DLD1 (cell line): Measurements from ENCODE around the gene SLC13A2.

ENCODE experiments used
- in situ Hi-C: cut with HindIII; loops from 2 replicates; pipeline ENCODE4 v1.10.0; 2017; ENCODE audit warnings: low sequenced_read_pairs

The SLC13A2 gene

DNA sequence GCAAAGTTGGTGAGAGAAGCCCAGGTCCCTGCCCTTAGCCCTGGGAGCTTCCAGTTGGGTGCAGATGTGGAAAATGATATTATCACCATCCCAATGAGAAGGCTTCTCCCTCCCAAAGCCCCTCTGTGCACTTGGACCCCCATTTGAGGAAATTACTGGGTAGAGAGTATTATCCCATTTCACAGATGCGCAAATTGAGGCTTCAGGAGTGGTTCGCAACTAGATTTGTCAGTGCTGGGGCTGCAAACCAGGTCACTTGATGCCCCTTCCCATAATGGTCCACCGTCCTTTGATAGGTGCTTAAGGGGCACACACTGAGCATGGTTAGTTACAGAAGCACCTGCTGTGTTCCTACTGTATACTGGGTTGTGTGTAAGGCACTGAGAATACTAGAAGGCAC is 18.4 kb downstream of the SLC13A2 start:
- in situ Hi-C loops = no loop called here

DNA sequence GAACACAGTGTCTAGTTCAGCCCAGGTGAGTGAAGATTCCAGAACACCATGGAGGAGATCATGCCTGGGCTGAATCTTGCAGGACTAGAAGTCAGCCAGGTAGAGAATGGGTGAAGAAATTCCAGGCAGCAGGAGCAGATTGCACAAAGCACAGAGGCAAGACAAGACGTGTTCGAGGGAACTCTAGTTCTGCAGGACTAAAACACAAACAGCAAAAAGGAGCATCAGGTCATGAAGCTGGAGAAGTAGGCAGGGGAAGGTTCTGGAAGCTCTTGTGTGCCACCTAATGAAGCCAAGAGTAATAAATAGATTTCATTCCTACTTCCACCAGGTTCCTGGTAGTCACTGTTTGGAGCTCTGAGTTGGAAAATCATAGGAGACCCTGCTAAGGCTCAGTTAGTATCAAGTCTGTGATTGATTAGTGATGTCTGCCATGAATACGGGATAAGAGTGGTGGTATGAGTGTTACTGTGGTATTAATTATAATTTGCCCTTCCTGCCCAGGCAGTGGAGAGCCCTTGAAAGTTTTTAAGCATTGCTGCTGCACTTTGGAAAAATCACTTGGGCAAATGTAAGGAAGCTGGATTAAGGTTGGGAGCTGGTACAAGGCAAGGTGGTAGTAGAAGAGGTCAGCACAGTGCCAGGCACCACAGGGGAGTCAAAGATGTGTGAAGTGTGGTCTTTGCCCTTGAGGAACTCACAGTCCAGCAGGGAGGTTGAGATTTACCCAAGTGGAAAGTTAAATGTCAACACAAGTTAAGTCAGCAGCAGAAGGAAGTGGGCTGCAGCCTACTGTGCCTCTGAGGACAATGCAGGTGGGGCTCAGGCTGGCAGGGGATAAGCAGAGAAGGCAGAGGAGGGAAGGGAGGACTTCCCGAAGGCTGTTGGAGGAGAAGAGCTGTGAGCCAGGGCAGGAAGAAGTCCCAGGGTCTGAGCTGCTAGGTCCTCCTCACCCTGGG is 19.2 kb downstream of the SLC13A2 start:
- in situ Hi-C loops = no loop called here

DNA sequence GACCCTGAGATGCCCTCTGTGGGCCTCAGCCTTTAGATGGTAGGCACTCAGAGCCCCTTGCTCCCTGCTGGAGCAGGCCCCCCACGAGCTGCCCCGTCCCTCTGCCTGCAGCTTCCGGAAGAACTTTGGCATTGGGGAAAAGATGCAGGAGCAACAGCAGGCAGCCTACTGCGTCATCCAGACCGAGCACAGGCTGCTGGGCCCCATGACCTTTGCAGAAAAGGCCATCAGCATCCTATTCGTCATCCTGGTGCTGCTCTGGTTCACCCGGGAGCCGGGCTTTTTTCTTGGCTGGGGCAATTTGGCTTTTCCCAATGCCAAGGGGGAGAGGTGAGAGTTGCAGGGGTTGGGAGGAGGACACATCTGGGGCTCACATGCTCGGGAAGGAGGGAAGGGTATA is 20.0 kb downstream of the SLC13A2 start:
- in situ Hi-C loops = no loop called here

DNA sequence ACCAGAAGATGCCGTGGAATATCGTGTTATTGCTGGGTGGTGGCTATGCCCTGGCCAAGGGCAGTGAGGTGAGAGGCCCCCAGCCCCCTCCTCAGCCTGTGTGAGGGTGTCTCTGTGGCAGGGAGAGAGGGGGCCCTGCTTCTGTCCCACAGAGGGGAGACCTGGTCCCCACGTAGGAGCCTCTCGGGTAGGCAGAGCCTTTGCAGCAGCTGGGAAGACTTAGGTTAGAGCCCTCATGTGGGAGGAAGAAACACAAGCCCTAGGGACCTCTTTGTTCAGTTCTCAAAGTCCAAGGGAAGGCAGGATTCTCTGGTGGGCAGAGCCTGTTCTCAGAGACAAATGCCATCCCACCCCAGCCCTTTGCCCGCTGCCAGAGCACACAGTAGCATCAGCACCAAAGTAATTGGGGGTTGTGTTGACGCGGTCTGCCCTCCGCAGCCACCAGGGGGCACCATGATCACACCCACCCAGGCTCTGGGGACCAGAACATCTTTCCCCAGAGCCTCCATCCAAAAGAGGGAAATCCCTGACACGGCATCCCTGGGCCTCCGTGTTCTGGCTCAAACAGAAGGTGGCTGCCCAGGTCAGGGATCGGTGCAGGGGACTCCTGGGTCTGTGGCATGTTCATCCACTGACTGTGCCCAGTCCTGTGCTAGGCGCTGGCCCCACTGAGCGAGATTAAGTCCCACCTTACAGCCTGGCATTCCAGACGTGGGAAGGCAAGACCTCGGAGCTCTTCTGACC is 21.2 kb downstream of the SLC13A2 start:
- in situ Hi-C loops = loop anchor here (5.0 kb wide), 1 partner anchor 53 kb away; no protein-coding TSS in a partner anchor

DNA sequence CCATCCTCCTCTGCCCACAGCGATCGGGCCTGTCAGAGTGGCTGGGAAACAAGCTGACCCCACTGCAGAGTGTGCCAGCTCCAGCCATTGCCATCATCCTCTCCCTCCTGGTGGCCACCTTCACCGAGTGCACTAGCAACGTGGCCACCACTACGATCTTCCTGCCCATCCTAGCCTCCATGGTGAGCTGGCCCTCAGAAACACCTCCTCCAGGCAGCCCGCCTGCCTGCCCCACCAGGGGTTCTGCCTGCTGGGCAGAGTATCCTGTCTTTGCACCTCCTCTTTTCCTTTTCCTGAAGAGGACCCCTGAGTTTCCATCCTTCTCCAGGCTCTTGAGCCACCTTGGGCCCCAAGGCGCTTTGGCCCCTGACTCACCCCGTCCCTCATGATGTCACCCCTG is 22.2 kb downstream of the SLC13A2 start:
- in situ Hi-C loops = loop anchor here (5.0 kb wide), 1 partner anchor 52 kb away; no protein-coding TSS in a partner anchor

DNA sequence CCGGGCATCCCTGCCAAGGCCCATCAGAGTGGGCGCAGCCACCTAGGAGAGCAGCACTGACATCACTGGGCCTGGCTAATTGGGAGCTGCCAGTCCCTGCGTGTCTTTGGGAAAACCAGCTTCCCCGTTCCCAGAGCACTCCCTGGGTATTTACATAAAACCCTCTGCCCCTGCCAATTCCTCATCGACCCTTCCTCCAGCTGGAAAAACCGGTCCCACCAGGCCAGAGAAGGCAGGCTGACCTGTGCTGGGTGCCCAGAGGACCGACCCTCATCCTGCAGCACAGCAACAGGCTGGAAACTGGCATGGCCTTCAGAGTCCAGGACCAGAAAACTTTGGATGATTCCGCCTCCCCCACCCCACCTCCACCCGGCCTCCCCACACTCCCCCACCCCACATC is 24.5 kb downstream of the SLC13A2 start:
- in situ Hi-C loops = loop anchor here (5.0 kb wide), 1 partner anchor 49 kb away; no protein-coding TSS in a partner anchor

DNA sequence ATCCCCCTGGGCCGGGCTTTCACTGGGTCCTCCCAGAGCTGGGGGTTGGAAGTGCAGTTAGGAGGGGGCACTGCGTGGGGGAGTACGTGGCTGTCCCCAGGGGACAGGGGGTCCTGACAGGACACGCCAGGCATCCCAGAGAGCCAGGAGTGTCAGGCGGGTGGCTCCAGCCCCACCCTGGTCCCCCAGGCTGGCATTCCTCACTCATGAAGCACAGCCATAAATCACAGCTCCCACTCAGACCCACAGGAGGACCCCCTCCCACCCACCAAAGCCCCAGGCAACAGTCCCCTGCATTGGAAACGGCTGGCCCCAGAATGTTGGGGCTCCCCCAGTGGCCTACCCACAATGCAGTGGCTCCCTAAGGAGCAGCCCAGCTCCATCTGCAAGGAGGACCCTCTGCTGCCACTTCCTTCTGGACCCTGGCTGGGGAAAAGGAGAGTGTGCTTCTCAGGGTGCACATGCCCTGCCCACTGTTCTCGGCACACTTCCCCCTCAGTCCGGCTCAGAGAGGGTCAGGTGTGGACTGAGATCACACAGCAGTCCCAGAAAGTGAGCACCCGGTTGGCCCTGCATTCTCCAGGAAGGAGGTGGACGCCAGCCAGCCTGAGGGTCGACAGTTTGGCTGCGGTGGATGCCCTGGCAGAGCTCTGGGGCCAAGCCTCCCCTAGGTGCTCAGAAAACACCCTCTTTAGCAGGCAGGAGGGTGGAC is 25.4 kb downstream of the SLC13A2 start:
- in situ Hi-C loops = loop anchor here (5.0 kb wide), 1 partner anchor 48 kb away; no protein-coding TSS in a partner anchor

DNA sequence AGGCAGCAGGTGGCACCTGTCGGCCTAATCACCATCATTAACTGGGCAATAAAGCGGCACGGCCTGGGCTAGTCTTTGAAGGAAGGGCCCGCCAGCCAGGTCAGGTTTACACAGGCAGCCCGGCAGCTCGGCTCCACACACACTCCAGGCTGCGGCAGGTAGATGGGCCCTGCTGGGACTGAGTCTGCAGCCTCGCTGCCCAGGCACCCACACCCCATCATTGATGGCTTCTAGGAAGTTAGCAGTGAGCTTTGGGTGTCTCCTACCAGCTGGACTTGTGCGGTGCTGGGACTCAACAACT is 25.9 kb downstream of the SLC13A2 start:
- in situ Hi-C loops = loop anchor here (5.0 kb wide), 1 partner anchor 48 kb away; no protein-coding TSS in a partner anchor

DNA sequence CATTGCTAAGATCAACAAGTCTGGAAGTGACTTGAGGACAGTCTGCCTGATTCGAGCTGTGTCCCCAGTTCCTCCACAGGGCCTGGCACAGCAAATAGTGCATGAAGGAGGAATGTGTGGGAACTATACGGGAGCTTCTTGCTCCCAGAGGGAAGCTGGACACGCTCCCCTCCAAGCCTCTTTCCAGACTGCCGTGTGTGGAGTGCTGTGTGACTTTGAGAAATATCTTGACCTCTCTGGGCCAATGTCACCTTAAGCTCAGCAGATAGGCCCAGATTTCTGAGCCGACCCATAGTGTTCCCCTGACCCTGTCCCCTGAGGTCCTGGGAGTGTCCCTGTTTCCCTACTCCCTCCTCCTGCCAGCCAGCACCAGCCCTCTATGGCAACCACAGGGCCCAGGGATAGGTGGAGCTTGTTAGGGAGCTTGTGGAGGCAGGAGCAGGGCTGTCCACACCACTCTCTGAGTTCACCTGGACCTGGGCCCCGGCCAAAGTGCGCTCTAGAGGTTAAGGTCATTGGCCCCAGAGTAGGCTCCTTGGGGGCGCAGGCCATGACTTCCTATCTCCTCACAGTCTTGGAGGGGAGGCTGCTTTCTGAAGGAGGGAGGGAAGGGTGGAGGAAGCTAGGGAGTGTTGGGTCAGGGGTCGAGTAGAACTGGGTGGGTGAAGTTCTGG is 26.4 kb downstream of the SLC13A2 start:
- in situ Hi-C loops = loop anchor here (5.0 kb wide), 1 partner anchor 47 kb away; no protein-coding TSS in a partner anchor

DNA sequence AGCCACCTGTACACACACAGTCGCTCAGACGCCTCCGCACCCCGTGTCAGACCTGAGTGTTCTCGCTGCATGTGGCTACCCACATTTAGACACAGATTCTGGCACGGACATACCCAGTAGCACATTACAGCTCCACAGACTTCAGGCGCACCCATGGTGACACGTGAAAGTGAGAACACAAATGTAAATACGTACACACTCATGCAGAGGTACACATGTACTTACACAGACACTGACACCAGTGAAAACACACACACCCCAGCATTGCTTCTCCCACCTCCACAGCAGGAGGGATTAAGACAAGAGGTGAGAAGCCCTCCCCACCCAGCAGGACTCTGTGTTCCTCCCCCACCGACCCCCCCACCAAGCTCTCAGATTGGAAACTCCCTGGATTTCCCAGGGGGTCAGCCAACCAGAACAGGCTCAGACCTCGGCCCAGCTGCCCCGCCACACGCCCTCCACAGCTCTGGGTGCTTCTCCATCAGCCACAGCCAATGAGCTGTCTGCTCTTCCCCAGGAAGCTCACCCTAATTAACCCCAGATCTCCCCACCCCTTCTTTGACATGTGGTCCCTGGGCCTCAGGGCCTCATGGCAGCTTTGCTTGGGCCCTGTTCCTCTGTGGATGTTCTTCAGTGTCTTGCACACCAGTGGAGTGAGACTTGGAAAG is 27.4 kb downstream of the SLC13A2 start:
- in situ Hi-C loops = no loop called here

DNA sequence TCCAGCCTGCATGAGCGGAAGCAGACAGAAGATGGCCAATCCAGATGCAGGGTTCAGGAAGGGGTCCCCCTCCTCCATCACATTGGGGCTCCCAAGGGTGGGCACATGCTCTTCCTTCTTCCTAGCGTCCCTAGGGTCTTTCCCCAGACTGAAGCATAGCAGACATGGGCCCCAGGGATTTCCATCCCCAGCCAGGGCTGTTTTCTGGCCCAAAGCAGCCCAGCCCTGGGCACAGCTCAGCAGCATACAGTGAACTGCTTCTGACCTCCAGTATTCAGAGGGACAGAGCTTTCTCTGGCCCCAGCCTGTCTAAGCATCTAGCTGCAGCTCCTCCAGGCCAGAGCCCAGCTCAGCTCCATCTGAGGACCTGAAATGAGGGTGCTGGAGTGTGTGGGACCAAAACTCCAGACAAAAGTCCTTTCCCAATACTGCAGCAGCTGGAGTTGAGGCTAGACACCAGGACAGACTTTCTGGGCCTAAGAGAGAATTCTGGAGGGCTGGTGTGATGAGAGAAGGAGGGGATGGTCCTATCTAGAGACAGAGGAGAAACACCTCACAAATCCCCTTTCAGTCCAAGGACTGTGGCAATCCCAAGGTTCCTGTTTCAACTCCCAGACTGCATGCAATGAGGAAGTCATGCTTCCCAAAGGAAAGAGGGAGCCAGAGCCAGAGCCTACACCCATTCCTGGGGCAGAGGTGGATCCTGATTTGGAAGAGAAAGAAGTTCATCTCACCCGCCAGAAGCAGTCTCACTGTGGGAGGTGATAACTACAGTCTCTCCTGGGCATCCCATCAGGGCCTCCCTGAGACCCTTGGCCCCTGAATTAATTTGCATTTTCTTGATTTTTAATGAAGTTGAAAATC is 28.2 kb downstream of the SLC13A2 start:
- in situ Hi-C loops = no loop called here

DNA sequence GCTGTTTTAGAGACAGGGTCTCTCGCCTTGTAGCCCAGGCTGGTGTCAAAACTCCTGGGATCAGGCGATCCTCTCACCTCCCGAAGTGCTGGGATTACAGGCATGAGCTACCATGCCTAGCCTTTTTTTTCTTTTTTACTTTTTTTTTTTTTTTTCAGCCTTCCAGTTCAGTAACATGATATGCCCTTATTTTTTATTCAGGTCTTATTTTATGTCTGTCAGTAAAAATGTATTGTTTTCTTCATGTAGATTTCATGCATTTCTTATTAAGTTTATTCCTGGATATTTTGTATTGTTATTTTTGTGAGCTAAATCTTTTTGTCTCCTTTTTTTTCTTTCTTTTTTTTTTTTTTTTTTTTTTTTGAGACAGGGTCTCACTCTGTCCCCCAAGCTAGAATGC is 30.0 kb downstream of the SLC13A2 start:
- in situ Hi-C loops = no loop called here

DNA sequence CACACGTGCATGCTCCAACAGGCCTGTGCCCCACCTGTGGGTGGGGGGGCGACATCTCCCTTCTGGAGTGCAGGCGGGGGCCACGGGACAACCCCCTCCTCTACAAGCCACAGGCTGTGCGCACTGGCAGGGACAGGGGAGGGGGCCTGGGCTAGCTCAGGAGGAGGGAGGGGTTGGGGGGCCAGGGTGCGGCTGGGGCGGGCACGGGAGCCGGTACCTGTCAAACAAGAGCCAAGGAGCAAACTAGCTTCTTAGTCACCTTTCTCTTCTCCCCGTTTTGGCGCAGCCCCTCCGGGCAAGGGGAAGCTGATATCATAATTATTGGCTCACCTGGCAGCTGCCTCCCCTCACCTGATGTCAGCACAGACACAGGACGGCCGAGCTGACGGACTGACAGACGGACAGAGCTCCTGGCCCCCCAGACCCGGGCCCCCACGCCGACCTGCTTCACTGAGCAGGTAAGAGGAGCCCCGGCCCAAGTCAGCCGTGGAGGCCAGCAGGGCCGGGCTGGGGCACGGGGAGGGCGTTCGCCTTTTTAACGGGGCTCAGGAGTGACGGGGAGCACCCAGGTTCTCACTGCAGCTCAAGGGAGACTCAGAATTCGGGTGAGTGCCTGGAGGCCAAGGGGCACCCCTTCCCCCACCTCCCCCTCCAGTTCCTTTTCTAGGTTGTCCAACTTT is 32.7 kb downstream of the SLC13A2 start, which contains the start of gene FOXN1:
FOXN1 (plus strand) TSS at position 363 of the 680 bp plus-strand sequence. CDS start 17,622 bp downstream, outside the sequence.
- in situ Hi-C loops = no loop called here

DNA sequence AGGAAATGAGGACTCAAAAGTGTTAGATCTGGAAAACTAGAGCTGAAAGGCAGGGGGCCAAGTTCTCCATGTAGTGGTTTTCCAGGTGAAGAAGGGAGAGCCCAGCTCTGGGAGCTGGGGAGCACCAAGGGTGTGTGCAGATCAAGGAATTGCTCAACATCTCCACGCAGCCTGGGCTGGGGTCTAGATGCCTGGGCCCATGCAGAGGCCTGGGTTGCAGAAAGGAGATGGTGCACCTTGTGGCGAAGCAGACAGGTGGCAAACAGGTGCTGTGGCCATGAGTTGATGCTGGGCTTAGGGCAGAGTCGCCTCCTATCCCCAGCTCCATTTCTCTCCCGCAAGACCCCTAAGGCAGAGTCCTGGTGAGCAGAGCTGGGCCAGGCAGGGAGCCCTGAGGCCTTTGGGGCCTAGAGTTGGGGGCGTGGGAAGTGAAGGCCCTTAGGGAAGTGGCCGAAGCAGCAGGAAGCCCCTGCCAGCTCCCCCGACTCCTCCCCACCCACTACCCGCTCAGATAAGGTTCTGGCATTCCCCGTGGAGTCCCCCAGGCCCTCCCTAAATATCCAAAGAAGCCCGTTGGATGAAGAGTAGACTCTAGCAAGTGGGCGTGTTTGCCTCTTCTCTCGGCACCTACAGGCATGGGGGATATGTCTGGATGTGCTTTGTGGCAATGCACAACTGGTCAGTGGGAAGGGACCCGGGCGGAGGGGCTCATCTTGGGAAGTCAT is 33.5 kb downstream of the SLC13A2 start:
- in situ Hi-C loops = no loop called here

DNA sequence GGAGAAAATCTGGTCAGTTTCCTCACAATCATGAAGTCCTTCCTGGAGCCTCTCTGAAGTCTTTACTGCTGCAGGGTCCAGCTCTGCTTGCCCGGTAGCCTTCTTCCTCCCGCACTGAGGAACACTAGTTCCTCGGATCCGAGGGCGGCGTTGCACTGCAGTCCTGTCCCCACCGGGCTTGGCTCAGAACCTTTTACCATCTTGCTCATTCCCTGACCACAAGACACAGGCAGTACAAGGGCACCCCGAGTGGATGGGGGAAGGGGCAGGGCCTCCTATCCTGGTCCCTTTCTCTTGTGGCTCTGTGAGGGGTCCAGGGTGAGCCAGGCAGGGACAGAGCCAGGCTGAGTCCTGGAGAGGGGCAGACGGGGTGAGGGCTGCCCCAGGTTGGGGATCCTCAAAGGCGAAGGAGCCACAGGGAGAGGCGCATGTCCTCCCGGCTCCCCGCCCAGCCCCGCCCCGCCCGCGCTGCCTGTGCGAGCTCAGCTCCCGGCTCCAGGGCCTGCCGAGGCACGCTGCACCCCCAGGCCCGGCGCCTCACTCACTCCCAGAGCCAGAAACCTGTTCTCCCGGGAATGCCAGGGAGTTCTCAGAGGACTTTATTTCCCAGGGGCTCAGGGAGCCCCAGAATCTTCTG is 34.2 kb downstream of the SLC13A2 start:
- in situ Hi-C loops = no loop called here

DNA sequence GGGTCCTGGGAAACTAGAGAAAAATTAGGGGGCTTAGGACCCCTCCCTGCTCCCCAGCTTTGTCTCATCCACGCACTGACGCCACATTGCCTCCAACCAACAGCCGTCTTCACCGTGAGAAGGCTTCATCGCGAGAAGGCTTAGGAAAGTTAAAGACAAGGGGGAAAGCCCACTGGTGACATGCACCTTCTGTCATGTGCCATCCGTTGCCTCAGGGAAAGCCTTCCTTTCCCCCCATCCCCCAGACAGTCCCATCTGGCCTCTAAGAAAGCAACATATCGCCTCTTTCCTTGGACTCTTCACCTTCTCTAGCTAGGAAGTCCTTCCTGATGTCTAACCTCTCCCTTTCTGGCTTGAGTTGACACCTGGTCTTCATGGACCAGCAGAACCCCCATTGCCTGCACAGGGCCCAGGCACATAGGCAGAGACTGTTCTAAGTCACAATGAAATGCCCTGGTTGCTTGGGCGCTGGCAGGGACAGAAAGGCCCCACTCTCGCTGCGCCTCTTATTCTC is 34.8 kb downstream of the SLC13A2 start:
- in situ Hi-C loops = no loop called here

DNA sequence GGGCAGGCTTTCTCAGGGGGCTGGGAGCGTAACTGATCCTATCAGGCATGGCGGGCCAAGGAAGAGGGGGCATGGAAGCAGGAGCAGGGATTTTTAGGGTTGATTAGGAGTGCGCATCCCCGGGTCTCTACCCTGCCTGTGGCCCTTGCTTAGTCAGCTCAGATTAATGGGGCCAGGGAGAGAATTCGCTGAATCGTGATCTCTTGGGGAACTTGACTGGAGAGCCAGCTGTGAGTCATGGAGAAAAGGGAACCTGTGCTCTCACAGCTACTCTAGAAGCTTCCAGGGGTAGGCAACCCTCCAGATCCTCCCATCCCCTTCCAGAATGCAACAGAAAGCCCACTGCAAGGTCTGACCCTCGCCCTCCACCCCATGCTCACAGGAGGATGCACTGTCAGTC is 36.3 kb downstream of the SLC13A2 start:
- in situ Hi-C loops = no loop called here
